Mesenchymal stem cell (in vitro differentiated cells and primary cell): ENCODE results near the gene GRIK2.

ENCODE experiments used
- DNase-seq: peaks from one replicate; pipeline ENCODE4 v3.0.0-alpha.2; 2013
- H2AFZ ChIP-seq: one replicate; pipeline ENCODE4 v1.6.1; 2013; ENCODE audit warnings: low read depth, mild to moderate bottlenecking, control low read depth, inconsistent platforms, low read length, moderate library complexity
- H2AK5ac ChIP-seq: 2 replicates; pipeline ENCODE4 v1.6.1; 2013; ENCODE audit warnings: low read length, moderate library complexity, mild to moderate bottlenecking, inconsistent platforms; ENCODE audit not compliant: severe bottlenecking
- H2BK120ac ChIP-seq: one replicate; pipeline ENCODE4 v1.6.1; 2013; ENCODE audit warnings: low read depth, mild to moderate bottlenecking, inconsistent platforms, low read length, moderate library complexity
- H2BK12ac ChIP-seq, 2 experiments: one replicate each; pipeline ENCODE4 v1.6.1; 2013; ENCODE audit warnings: inconsistent platforms in 2 of 2, low read length in 2 of 2, mild to moderate bottlenecking in 2 of 2, moderate library complexity in 2 of 2, control low read depth in 1 of 2
- H2BK15ac ChIP-seq: one replicate; pipeline ENCODE4 v1.6.1; 2013; ENCODE audit warnings: mild to moderate bottlenecking, low read depth, inconsistent platforms; ENCODE audit not compliant: poor library complexity, severe bottlenecking
- H2BK5ac ChIP-seq: 2 replicates; pipeline ENCODE4 v1.6.1; 2013; ENCODE audit warnings: low read depth, mild to moderate bottlenecking, low read length, control low read depth, inconsistent platforms; ENCODE audit not compliant: poor library complexity, severe bottlenecking
- H3K14ac ChIP-seq, 2 experiments: one replicate each; pipeline ENCODE4 v1.6.1; 2013; ENCODE audit warnings: inconsistent platforms in 2 of 2, low read length in 2 of 2, control low read depth in 1 of 2, mild to moderate bottlenecking in 1 of 2, moderate library complexity in 1 of 2
- H3K18ac ChIP-seq, 2 experiments: one replicate each; pipeline ENCODE4 v1.6.1; 2013; ENCODE audit warnings: inconsistent platforms in 2 of 2, low read length in 2 of 2, control low read depth in 1 of 2, low read depth in 1 of 2, mild to moderate bottlenecking in 1 of 2
- H3K23ac ChIP-seq, 2 experiments: one replicate each; pipeline ENCODE4 v1.6.1; 2013; ENCODE audit warnings: inconsistent platforms in 2 of 2, low read length in 2 of 2, mild to moderate bottlenecking in 2 of 2, moderate library complexity in 2 of 2, control low read depth in 1 of 2
- H3K27ac ChIP-seq: 2 replicates; pipeline ENCODE4 v1.5.1; 2013; ENCODE audit warnings: mild to moderate bottlenecking, moderate library complexity, low read length, control low read depth, inconsistent platforms; ENCODE audit not compliant: poor library complexity, severe bottlenecking
- H3K27me3 ChIP-seq, 2 experiments: 2 replicates each; pipeline versions ENCODE4 v1.6.1 to v1.7.0; 2013; ENCODE audit warnings: low read length in 2 of 2, mild to moderate bottlenecking in 2 of 2, moderate library complexity in 2 of 2, control low read depth in 1 of 2, inconsistent platforms in 1 of 2; ENCODE audit not compliant: control insufficient read depth in 1 of 2, insufficient read depth in 1 of 2
- H3K36me3 ChIP-seq, 2 experiments: 2 replicates each; pipeline versions ENCODE4 v1.6.1 to v1.7.0; 2013; ENCODE audit warnings: low read length in 2 of 2, control low read depth in 1 of 2, inconsistent platforms in 1 of 2, low read depth in 1 of 2, mild to moderate bottlenecking in 1 of 2; ENCODE audit not compliant: insufficient read depth in 2 of 2, control insufficient read depth in 1 of 2
- H3K4ac ChIP-seq, 2 experiments: one replicate each; pipeline ENCODE4 v1.6.1; 2013; ENCODE audit warnings: inconsistent platforms in 2 of 2, low read length in 2 of 2, mild to moderate bottlenecking in 2 of 2, moderate library complexity in 2 of 2, control low read depth in 1 of 2, low read depth in 1 of 2
- H3K4me1 ChIP-seq: 2 replicates; pipeline ENCODE4 v1.6.1; 2013; ENCODE audit warnings: low read depth, low read length, control low read depth; ENCODE audit not compliant: control insufficient read depth, insufficient read depth
- H3K4me2 ChIP-seq: 2 replicates; pipeline ENCODE4 v1.6.1; 2013; ENCODE audit warnings: low read length, mild to moderate bottlenecking, inconsistent platforms; ENCODE audit not compliant: poor library complexity, severe bottlenecking
- H3K4me3 ChIP-seq, 2 experiments: 2 replicates each; pipeline versions ENCODE4 v1.5.1 to v1.7.0; 2013; ENCODE audit warnings: low read length in 2 of 2, mild to moderate bottlenecking in 2 of 2, control low read depth in 1 of 2, low read depth in 1 of 2; ENCODE audit not compliant: insufficient read depth in 1 of 2
- H3K79me1 ChIP-seq: replicated peaks from 2 replicates; pipeline ENCODE4 v1.6.1; 2013; ENCODE audit warnings: mild to moderate bottlenecking, control low read depth, low read length, inconsistent platforms; ENCODE audit not compliant: poor library complexity, severe bottlenecking
- H3K9ac ChIP-seq: 2 replicates; pipeline ENCODE4 v1.7.0; 2013; ENCODE audit warnings: mild to moderate bottlenecking, low read length, moderate library complexity
- H3K9me3 ChIP-seq: 2 replicates; pipeline ENCODE4 v1.7.0; 2013; ENCODE audit warnings: mild to moderate bottlenecking, low read length; ENCODE audit not compliant: control insufficient read depth
- H4K8ac ChIP-seq: one replicate; pipeline ENCODE4 v1.6.1; 2013; ENCODE audit warnings: inconsistent platforms, mild to moderate bottlenecking, low read length, moderate library complexity
- H4K91ac ChIP-seq: one replicate; pipeline ENCODE4 v1.6.1; 2013; ENCODE audit warnings: mild to moderate bottlenecking, low read length, inconsistent platforms
- WGBS: methylation state at CpG from one replicate; pipeline ENCODE4 v1.1.7; 2013; ENCODE audit warnings: mixed read lengths; 5-methylcytosine and 5-hydroxymethylcytosine counted together

GRIK2 gene

GRCh38 chr6:101614774-101615173 lies 221.3 kb downstream of the GRIK2 start:
- no peaks in the 10 kb centered on the region for H3K4me1 ChIP-seq
- no peak overlapping the region for H2BK120ac ChIP-seq
- no peak overlapping the region for H2BK5ac ChIP-seq
- no peak overlapping the region for H2BK15ac ChIP-seq
- no peak overlapping the region for H3K18ac ChIP-seq
- no peak overlapping the region for H4K8ac ChIP-seq
- no peak overlapping the region for H3K4ac ChIP-seq
- DNase-seq: peak; percentile 57
- no peak overlapping the region for H2AK5ac ChIP-seq
- H3K9me3 ChIP-seq: no peaks in the 10 kb centered on the region
- H3K9ac ChIP-seq: no peak overlapping the region
- no peak overlapping the region for H2BK12ac ChIP-seq
- H3K4me2 ChIP-seq: no peak overlapping the region
- no peaks in the 10 kb centered on the region for H3K36me3 ChIP-seq
- no peak overlapping the region for H3K23ac ChIP-seq
- no peak overlapping the region for H3K14ac ChIP-seq
- WGBS: 0% methylated on average over 1 of the region's 1 CpG
- H3K27me3 ChIP-seq: no peaks in the 10 kb centered on the region
- no peaks in the 10 kb centered on the region for H3K79me1 ChIP-seq
- no peak overlapping the region for H3K4me3 ChIP-seq
- H3K27ac ChIP-seq: no peak overlapping the region
- no peak overlapping the region for H2AFZ ChIP-seq
- H4K91ac ChIP-seq: no peak overlapping the region

GRCh38 chr6:101626269-101626668 lies 232.8 kb downstream of the GRIK2 start:
- Histone ChIP-seq H3K4me2 (no peak overlapping the region), H2BK120ac (no peak overlapping the region), H3K79me1 (no peaks in the 10 kb centered on the region), H2BK15ac (no peak overlapping the region), H3K23ac (no peak overlapping the region), H3K18ac (no peak overlapping the region), H3K4me1 (no peaks in the 10 kb centered on the region), H2BK5ac (no peak overlapping the region), H3K27ac (no peak overlapping the region), H3K27me3 (no peaks in the 10 kb centered on the region), H3K14ac (no peak overlapping the region), H3K9me3 (peaks cover 4% of the 10 kb centered on the region), H4K8ac (no peak overlapping the region), H3K9ac (no peak overlapping the region), H3K36me3 (no peaks in the 10 kb centered on the region), H2BK12ac (no peak overlapping the region), H2AK5ac (no peak overlapping the region), H2AFZ (no peak overlapping the region), H3K4ac (no peak overlapping the region), H3K4me3 (no peak overlapping the region), H4K91ac (no peak overlapping the region)
- DNase-seq: no peak
- WGBS: 85% methylated on average over 4 of the region's 6 CpGs

GRCh38 chr6:101630941-101631340 lies 237.4 kb downstream of the GRIK2 start:
- no peaks in the 10 kb centered on the region for H3K27me3 ChIP-seq
- no peaks in the 10 kb centered on the region for H3K4me1 ChIP-seq
- H3K23ac ChIP-seq: no peak overlapping the region
- H4K8ac ChIP-seq: no peak overlapping the region
- no peak overlapping the region for H3K4me3 ChIP-seq
- no peak overlapping the region for H3K14ac ChIP-seq
- no peak overlapping the region for H2AK5ac ChIP-seq
- H3K9ac ChIP-seq: no peak overlapping the region
- no peak overlapping the region for H2AFZ ChIP-seq
- H3K27ac ChIP-seq: no peak overlapping the region
- no peaks in the 10 kb centered on the region for H3K79me1 ChIP-seq
- no peak overlapping the region for H2BK12ac ChIP-seq
- no peak overlapping the region for H2BK5ac ChIP-seq
- H2BK15ac ChIP-seq: no peak overlapping the region
- no peak overlapping the region for H4K91ac ChIP-seq
- H3K36me3 ChIP-seq: no peaks in the 10 kb centered on the region
- DNase-seq: no peak
- no peak overlapping the region for H3K18ac ChIP-seq
- no peak overlapping the region for H3K4ac ChIP-seq
- no peak overlapping the region for H3K4me2 ChIP-seq
- WGBS: 86% methylated on average over 2 of the region's 2 CpGs
- H3K9me3 ChIP-seq: peaks cover 4% of the 10 kb centered on the region
- H2BK120ac ChIP-seq: no peak overlapping the region

- no peak overlapping the region for H4K91ac ChIP-seq
- H2AK5ac ChIP-seq: no peak overlapping the region
- peaks cover 4% of the 10 kb centered on the region for H3K9me3 ChIP-seq
- H3K4me3 ChIP-seq: no peak overlapping the region
- H3K79me1 ChIP-seq: no peaks in the 10 kb centered on the region
- no peak overlapping the region for H3K9ac ChIP-seq
- H3K27ac ChIP-seq: no peak overlapping the region
- H3K4ac ChIP-seq: no peak overlapping the region
- H3K4me2 ChIP-seq: no peak overlapping the region
- no peak overlapping the region for H2AFZ ChIP-seq
- H3K18ac ChIP-seq: no peak overlapping the region
- H4K8ac ChIP-seq: no peak overlapping the region
- H2BK12ac ChIP-seq: no peak overlapping the region
- no peak overlapping the region for H2BK120ac ChIP-seq
- H3K4me1 ChIP-seq: no peaks in the 10 kb centered on the region
- no peak overlapping the region for H2BK15ac ChIP-seq
- no peaks in the 10 kb centered on the region for H3K27me3 ChIP-seq
- DNase-seq: no peak
- no peak overlapping the region for H2BK5ac ChIP-seq
- 95% methylated on average over 3 of the region's 3 CpGs for WGBS
- no peak overlapping the region for H3K14ac ChIP-seq
- H3K23ac ChIP-seq: no peak overlapping the region
- no peaks in the 10 kb centered on the region for H3K36me3 ChIP-seq
Measured at GRCh38 chr6:101633081-101633480, 239.6 kb downstream of the GRIK2 start.
